Tibial artery (tissue), 4 donors: Measurements from ENCODE around the gene CCDC27.

ENCODE experiments used
- DNase-seq, 2 donors: peaks; one replicate each; pipeline ENCODE4 v3.0.0-alpha.2; 2019
- H3K27ac ChIP-seq, 2 donors: fragments of 200-600 bp; sonication (generic) in 1 of 2; 1 replicate in 1 of 2; 2 replicates in 1 of 2; pipeline ENCODE4 v1.5.1; 2018 to 2019; ENCODE audit warnings: mild to moderate bottlenecking in 1 of 2
- H3K27me3 ChIP-seq, 2 donors: fragments of 200-600 bp; sonication (generic) in 1 of 2; one replicate each; pipeline versions ENCODE4 v1.5.1 to v1.6.0; 2016 to 2019
- H3K36me3 ChIP-seq, 3 donors: fragments of 200-600 bp; sonication (generic) in 2 of 3; one replicate each; pipeline ENCODE4 v1.5.1; 2016 to 2019; ENCODE audit warnings: mild to moderate bottlenecking in 2 of 3
- H3K4me1 ChIP-seq, 4 donors: fragments of 200-600 bp; sonication (generic) in 2 of 4; 1 replicate in 3 of 4; 2 replicates in 1 of 4; pipeline ENCODE4 v1.5.1; 2016 to 2019
- H3K4me3 ChIP-seq, 2 donors: fragments of 200-600 bp; sonication (generic) in 1 of 2; 1 replicate in 1 of 2; 2 replicates in 1 of 2; pipeline ENCODE4 v1.5.1; 2018 to 2019; ENCODE audit warnings: mild to moderate bottlenecking in 2 of 2
- H3K9me3 ChIP-seq, 3 donors: fragments of 200-600 bp; sonication (generic) in 1 of 3; one replicate each; pipeline ENCODE4 v1.5.1; 2016 to 2019
- intact Hi-C: fragments of 100-400 bp; cut with DNase I; formaldehyde crosslinking; loops from one replicate; pipeline ENCODE4 v1.15.0; 2023; ENCODE audit warnings: low total_unique reads
- TF ChIP-seq, protein P1 (sequence below), 2 experiments: fragments of 200-600 bp in 1 of 2; fragments of 450-650 bp in 1 of 2; IDR thresholded peaks; one replicate each; pipeline ENCODE4 v1.5.1; 2017 to 2019; ENCODE audit warnings: antibody characterized with exemption in 2 of 2, mild to moderate bottlenecking in 1 of 2, moderate library complexity in 1 of 2

CCDC27 gene

DNA sequence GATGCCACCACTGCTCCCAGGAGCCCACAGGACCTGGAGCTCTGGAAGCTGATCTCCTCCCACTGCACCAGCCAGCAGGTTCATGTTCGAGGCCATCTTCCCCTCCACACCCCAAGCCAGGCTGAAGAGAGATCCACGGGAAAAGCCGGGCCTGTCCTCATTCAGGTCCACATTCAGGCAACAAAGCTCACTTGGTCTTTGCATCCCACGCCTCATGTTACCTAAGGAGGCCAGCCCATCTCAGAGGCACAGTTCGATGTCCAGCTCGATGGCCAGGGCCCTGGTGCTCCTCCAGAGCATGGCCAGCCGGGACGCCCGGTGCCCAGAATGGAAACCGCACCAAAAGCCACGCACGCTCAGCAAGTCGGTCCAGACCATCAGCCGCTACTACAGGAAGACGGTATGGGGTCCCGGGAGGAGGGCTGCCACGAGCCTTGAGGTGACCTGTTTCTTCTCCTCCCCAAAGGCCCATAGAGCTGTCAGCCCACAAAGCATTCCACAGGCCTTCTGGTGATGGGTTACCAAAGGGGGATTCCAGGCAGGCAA lies at the start of gene CCDC27:
Gene CCDC27, plus strand, starts transcription at position 51 of the 546 bp plus-strand sequence. Its CDS starts 32 bp downstream, at position 83.
- no peak within 1 kb of the TSS for H3K4me3 ChIP-seq
- no peaks in the 10 kb centered on the region for H3K36me3 ChIP-seq
- H3K27ac ChIP-seq: no peak within 1 kb of the TSS
- no peak for DNase-seq
- peaks cover 0 to 56% of the 10 kb centered on the region in 2 donors for H3K27me3 ChIP-seq
- TF ChIP-seq, protein P1, sequence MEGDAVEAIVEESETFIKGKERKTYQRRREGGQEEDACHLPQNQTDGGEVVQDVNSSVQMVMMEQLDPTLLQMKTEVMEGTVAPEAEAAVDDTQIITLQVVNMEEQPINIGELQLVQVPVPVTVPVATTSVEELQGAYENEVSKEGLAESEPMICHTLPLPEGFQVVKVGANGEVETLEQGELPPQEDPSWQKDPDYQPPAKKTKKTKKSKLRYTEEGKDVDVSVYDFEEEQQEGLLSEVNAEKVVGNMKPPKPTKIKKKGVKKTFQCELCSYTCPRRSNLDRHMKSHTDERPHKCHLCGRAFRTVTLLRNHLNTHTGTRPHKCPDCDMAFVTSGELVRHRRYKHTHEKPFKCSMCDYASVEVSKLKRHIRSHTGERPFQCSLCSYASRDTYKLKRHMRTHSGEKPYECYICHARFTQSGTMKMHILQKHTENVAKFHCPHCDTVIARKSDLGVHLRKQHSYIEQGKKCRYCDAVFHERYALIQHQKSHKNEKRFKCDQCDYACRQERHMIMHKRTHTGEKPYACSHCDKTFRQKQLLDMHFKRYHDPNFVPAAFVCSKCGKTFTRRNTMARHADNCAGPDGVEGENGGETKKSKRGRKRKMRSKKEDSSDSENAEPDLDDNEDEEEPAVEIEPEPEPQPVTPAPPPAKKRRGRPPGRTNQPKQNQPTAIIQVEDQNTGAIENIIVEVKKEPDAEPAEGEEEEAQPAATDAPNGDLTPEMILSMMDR (IDR thresholded peaks at IDR 0.05): no peak
- intact Hi-C loops: no loop called here
- peaks cover 0 to 8% (median 6%) of the 10 kb centered on the region in 4 donors for H3K4me1 ChIP-seq
- no peaks in the 10 kb centered on the region for H3K9me3 ChIP-seq

DNA sequence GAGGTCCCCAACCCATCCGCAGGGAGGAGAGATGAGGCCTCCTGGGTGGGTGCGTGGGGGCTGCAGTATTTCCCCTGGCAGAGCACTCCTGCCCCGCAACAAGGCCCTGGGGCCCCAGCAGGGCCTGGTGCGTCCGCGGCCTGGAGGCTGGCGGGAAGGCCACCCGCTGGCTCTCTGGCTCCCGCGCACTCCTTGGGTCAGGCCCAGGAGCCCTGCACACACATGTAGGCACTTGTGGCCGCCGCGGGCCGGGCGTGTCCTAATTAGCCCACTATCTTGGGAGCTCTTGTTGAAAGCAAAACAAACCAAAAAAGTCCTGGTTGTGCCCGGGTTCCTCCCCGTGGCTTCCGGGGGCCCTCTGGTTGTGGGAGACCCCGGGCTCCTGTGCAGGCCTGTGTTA lies 49.7 kb upstream of the CCDC27 start:
- TF ChIP-seq, protein P1 (IDR thresholded peaks at IDR 0.05): no peak
- H3K36me3 ChIP-seq: no peaks in the 10 kb centered on the region
- no peaks in the 10 kb centered on the region for H3K9me3 ChIP-seq
- DNase-seq: no peak
- peaks cover 0 to 13% (median 0%) of the 10 kb centered on the region in 4 donors for H3K4me1 ChIP-seq
- intact Hi-C loops: no loop called here
- H3K4me3 ChIP-seq: no peak overlapping the region
- H3K27ac ChIP-seq: no peak overlapping the region
- H3K27me3 ChIP-seq: peaks cover 0 to 77% of the 10 kb centered on the region in 2 donors

DNA sequence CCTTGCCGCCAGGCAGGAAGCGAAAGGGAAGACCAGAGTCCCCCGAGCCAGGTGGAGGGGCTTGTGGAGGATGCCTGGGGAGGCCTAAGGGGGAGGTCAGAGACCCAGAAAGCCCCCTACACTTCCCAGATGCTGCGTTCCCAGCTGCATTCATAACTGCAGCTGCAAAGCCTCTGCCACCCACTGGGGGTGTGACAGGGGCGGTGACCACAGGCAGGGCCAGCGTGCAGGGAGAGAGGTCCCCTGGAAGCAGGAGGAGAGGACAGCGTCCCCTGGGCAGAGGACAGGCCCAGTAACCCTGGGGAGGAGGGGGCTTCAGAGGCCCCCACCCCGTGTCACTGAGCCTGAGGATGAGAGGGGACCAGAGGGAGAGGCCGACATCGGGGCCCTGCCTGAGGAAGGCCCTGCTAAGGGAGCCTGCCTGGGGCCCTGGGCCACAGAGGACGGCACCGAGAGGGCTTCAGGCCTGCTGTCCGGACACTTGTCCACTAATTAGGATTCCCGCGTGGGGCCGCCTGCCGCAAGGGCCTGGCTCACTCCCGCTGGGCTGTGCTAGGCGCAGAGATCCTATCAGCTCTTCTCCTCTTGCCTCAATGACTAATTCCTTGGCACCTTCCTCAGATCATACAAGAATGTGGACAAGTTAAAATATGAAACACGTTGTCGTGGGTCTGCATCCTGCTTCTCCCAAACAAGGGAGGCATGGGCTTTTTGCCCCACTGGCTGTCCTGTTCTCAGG lies 49.1 kb upstream of the CCDC27 start:
- peaks cover 0 to 77% of the 10 kb centered on the region in 2 donors for H3K27me3 ChIP-seq
- no peak overlapping the region for H3K27ac ChIP-seq
- H3K36me3 ChIP-seq: no peaks in the 10 kb centered on the region
- H3K9me3 ChIP-seq: no peaks in the 10 kb centered on the region
- no peak overlapping the region for H3K4me3 ChIP-seq
- no peak for DNase-seq
- intact Hi-C loops: no loop called here
- TF ChIP-seq, protein P1 (IDR thresholded peaks at IDR 0.05): no peak
- H3K4me1 ChIP-seq: peaks cover 0 to 13% (median 0%) of the 10 kb centered on the region in 4 donors

DNA sequence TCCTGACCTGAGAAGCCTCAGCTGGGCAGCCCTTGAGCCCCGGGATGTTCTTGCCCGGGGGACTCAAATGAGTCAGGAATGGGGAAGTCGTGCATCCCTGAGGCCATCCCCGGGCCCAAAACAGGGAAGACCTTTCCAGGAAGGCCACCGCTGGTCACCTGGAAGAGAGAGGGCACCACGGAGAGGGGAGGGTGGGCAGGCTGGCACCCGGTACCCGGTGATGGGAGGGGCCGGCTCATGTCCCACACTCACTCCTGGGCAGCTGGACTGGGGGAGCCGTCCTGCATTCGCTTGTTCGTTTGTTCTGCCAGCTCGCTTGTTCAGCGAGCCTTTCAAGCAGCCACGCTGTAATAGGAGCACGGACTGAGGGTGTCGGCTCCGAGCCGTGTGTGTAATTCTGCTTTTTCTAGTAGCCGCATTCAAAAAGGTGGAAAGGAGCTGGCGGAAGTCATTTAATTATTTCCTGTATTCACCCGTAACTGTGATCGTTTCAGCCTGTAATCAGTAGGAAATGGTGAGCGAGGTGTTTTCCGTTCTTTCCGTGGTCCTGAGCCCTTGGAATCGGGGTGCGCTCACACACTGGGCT lies 48.4 kb upstream of the CCDC27 start:
- Histone ChIP-seq H3K36me3 (no peaks in the 10 kb centered on the region), H3K27me3 (peaks cover 0 to 77% of the 10 kb centered on the region in 2 donors), H3K4me3 (no peak overlapping the region), H3K4me1 (peaks cover 0 to 20% (median 0%) of the 10 kb centered on the region in 4 donors), H3K27ac (no peak overlapping the region), H3K9me3 (no peaks in the 10 kb centered on the region)
- TF ChIP-seq, protein P1 (IDR thresholded peaks at IDR 0.05): no peak
- intact Hi-C loops: no loop called here
- DNase-seq: no peak

DNA sequence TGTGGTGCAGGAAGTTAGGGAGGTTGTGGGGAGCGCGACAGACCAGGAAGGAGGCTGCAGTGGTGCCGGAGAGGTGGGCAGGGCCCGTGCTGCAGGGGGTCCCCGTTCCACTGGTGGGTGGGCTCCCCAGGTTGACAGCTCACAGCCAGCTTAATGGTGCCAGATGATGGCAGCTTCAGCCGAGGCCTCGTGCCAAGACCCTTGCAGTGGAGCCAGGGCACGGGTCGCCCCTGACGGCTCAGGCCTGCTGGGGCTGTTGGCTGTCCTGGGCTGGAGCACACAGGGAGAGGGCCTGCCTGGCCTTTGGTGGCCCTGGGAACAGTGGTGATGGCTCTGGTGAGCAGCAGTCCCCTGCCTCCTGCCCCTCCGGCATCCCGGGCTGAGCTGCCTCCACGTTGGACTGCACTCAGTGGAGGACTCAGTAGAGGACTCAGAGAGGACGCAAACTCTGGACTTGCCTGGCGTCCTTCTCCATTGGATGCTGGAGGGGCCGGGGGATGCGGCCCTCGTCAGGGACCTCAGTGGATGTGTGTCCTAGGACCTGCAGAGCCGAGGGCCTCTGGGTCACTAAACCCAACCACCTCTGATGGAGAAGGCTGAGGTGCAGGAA lies 46.8 kb upstream of the CCDC27 start:
- no peak overlapping the region for H3K27ac ChIP-seq

More for the DNA sequence above, 46.8 kb upstream of the CCDC27 start:
- H3K4me1 ChIP-seq: peaks cover 0 to 25% (median 0%) of the 10 kb centered on the region in 4 donors
- no peaks in the 10 kb centered on the region for H3K9me3 ChIP-seq
- no peak for DNase-seq
- H3K36me3 ChIP-seq: no peaks in the 10 kb centered on the region
- intact Hi-C loops: no loop called here
- H3K4me3 ChIP-seq: no peak overlapping the region
- TF ChIP-seq, protein P1 (IDR thresholded peaks at IDR 0.05): no peak
- peaks cover 0 to 81% of the 10 kb centered on the region in 2 donors for H3K27me3 ChIP-seq
